ENCODE data around the gene PLXNA4.

PLXNA4 gene

DNA sequence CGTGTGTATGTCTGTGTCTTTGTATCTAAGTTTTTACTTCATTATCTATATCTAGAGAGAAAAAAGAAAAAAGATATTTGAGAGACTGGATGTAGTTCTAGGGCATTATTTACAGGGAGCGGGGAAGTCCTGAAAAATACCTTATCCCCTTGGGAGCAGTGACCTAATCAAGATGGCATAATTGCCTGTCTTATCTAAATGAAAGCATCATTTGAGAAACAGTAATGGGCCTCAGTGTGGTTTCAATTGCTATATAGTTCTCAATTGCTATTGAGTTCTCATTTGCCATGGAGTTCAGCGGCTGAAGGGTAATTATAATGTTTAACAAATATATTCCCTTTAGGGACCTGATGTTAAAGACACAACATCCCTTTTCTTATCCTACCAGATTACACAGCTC is 216.5 kb downstream of the PLXNA4 start:
- no peak for DNase-seq (ENCODE audit: low spot score)

- DNase-seq (ENCODE audit: low spot score), result no peak
Measured at GRCh38 chr7:132355048-132355447, 221.2 kb downstream of the PLXNA4 start.

GRCh38 chr7:132354527-132354926 is 221.7 kb downstream of the PLXNA4 start:
- no peak for DNase-seq (ENCODE audit: low spot score)

GRCh38 chr7:132353936-132354335 is 222.3 kb downstream of the PLXNA4 start:
- DNase-seq (ENCODE audit: low spot score), result no peak

GRCh38 chr7:132352800-132353199 is 223.5 kb downstream of the PLXNA4 start:
- DNase-seq (ENCODE audit: low spot score), result no peak

- DNase-seq (ENCODE audit: low spot score), result no peak
Measured at GRCh38 chr7:132351954-132352499, 224.2 kb downstream of the PLXNA4 start.

DNA sequence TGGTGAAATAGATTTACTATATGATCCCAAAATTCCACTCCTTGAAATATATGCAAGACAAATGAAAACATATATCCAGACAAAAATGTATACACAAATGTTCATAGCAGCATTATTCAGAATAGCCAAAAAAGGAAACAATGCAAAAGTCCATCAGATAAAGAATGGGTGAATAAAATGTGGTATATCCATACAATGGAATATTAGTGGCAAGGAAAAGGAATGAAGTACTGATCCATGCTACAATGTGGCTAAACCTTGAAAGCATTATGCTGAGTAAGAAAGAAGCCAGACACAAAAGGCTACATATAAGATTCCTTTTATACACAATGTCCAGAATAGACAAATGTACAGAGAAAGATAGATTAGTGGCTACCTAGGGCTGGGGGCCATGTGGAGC is 225.5 kb downstream of the PLXNA4 start:
- no peak for DNase-seq (ENCODE audit: low spot score)

DNA sequence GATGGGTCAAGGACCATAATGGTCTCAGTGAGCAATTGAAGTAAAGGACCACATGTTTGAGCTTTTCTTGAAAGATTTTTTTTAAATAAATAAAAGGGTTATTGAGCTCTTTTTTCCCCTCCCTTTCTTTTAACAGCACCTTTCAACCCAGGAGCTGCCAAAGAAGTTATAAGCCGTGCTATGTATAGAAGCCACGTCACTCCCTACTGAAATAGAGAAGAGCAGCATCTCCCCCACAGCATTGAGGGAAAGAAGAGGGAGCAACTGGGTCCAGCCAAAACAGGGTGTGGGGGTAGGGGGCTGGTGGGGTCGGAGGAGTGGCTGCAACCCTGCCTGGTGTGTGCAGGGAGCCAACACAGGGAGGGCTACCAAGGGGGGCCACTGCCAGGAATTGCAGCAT is 227.2 kb downstream of the PLXNA4 start:
- DNase-seq (ENCODE audit: low spot score), result no peak

DNA sequence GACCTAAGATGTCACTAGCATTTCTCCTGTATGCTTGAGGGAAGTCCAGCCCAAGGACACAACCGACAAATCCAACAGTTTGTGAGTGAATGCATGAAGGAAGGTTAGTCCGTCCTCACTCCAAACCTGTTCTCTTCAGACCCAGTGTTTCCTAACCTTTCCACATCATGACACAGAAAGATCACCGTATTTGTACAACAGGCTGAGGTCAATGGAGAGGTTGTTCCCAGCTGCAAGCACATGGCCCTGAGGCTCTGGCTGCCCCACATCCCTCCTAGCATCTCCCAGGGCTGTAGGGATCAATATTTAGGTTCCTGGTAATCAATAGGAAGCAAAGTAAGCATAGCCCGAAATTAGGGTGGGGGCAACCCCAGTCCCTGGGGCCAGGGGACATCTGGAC is 227.9 kb downstream of the PLXNA4 start:
- no peak for DNase-seq (ENCODE audit: low spot score)

DNA sequence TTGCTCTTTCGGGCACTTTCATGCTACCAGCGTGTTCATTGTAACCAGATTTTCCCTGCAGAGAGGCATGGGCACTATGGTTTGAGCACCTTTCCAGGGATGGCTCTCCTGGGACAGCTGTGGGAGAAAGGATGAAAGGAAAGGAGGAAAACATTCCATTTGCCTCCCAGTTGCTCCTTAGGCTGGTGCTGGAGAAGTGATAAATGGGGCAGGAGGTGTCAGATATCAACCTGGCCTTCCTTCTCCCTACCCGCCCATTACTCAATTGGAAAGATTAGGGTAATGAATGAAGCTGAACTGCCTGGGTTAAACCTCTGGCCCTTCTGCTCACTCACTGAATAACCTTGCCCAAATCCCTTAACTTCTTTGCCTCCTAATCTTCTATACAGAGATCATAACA is 228.4 kb downstream of the PLXNA4 start:
- no peak for DNase-seq (ENCODE audit: low spot score)

DNA sequence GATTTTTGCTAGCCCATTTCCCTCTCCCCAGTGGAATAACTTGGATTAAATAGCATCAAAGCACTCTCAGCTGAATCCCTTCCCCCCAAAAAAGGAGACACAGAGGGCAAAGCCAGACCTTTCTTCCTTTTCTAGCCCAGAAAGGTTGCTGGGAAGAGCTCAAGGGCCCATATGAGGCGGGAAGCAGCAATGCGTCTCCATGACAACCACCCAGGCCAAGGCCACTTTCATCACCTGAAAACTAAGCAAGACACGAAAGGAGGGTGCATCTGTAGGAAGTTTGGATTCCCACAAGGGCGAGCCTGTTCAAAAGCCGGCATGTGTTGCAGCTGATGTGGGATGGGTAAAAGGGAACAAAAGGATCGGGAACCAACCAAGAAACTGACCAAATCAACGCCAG is 229.1 kb downstream of the PLXNA4 start:
- no peak for DNase-seq (ENCODE audit: low spot score)

DNA sequence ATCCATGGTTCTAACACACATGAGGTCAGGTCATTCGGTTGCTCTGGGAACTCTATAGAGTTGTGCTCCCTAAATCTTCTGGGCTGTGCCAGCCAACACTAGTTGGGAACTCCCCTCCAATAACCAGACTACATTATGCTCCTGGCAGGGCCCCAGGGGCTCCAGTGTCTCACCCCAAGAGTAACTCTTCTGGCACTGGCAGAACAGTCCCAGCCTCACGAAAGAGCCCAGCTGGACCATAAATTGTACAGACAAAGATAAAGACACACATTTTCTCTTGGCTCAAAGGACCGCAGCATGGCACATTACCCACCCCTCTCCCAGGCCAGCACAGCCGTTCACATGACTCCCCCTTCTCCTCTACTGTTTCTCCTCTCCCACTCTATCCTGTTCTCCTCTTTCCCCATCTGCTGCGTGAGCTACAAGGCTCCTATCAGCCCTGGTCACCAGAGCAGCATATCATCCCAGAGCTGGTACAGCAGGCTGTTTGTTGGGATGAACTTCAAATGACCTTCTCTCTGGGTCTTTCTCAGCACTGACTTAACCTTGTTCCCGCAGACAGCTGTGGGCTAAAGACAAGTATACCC is 230.6 kb downstream of the PLXNA4 start:
- no peak for DNase-seq (ENCODE audit: low spot score)

DNA sequence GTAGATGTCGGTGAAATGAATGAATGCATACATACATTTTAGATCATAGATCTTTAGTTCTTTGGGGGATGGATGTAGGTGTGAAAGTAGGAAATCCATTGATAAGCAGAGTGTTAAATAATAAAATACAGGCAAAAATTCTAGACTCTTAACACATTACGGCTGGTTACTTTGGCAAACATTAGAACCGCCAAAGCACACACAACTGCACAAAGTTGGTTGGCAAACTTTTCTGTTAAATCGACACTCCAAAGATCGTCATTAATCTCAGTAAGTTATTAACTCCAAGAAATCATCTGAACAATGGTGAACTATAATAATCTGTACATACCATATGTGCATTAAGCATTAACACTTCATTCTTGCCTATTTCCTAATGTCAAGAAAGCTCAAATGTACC is 231.2 kb downstream of the PLXNA4 start:
- DNase-seq (ENCODE audit: low spot score), result no peak

DNA sequence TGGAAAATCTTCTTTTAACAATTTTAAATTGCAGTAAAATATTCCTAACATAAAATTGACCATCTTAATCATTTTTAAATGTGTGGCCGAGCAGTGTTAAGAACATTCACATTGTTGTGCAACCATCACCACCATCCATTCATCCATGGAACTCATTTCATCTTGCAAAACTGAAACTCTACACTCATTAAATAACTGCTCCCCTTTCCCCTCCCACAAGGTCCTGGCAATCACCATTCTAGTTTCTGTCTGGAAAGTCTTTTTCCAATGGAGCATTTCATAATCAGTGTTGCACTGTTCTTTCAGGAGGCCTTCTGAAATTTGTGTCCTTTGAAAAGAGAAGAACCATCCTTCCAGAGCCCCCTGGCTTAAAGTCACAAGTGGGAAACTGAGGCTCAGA is 233.1 kb downstream of the PLXNA4 start:
- DNase-seq (ENCODE audit: low spot score), result no peak

- DNase-seq (ENCODE audit: low spot score), result no peak
Measured at GRCh38 chr7:132337450-132338080, 238.7 kb downstream of the PLXNA4 start.

GRCh38 chr7:132336797-132337196 is 239.5 kb downstream of the PLXNA4 start:
- DNase-seq (ENCODE audit: low spot score), result no peak

GRCh38 chr7:132333301-132333700 is 243.0 kb downstream of the PLXNA4 start:
- DNase-seq (ENCODE audit: low spot score), result no peak

DNA sequence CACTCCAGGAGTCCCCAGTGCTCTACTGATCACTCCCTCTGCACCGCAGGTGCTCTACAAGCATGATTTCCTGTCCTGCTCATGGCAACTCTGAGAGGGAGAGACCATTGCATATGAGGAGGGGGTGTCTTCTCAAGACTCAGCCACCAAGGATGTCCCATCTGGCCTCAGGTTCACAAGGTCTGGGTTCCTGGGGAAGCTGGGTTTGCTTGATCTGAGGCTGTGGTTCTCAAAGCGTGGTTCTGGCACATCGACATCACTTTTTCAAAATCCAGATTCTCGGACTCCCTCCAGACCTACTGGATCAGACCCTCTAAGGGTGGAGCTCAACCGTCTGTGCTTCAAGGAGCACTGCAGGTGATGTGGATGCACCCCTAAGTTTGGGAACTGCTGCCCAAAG is 247.5 kb downstream of the PLXNA4 start:
- no peak for DNase-seq (ENCODE audit: low spot score)

DNA sequence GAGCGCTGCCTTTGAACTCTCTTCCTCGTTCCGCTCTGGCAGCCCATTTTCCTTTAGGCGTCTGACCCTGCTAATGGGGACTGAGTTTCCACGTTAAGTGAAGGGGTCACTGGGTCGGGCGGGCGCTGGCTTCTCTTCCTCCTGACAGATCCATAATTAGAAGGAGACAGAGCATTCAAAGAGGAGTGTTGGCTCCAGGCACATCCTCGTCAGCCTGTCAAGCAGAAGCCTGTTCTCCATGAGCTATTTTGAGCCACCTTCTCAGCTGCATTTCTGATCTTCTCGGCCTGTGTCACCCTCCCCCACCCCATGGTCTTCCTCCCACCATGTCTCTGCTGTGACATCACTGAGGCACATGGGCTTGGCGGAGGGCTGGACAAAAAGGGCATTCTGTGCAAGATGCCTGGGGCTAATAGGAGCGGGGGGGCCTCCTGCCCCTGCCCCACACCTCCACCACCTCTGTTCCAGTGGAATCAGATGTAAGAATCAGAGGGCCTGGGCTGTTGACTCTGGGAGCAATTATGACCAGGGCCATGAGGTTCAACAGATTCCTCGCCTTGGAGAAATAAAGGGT is 248.1 kb downstream of the PLXNA4 start:
- no peak for DNase-seq (ENCODE audit: low spot score)

- no peak for DNase-seq (ENCODE audit: low spot score)
Measured at GRCh38 chr7:132326878-132327589, 249.2 kb downstream of the PLXNA4 start.

DNA sequence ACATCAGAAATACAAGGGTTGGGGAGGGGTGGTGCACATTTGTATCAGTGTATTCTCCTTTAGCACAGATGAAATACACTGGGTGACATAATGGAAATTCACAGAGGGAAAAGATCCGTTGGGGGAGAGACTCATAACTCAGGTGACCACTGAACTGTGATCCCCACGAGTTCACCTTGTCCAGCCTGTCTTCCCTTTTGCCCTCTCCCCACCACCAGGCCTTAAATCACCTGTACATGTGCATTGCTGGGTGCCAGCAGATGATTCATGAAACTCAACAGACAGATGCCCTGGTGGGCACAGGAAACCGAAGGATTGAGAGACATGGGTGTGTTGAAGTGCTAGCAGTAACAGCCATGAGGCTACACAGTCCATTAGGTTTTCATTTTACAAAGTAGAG is 253.3 kb downstream of the PLXNA4 start:
- DNase-seq (ENCODE audit: low spot score), result no peak

- no peak for DNase-seq (ENCODE audit: low spot score)
Measured at GRCh38 chr7:132321387-132321786, 254.9 kb downstream of the PLXNA4 start.

GRCh38 chr7:132319481-132319880 is 256.8 kb downstream of the PLXNA4 start:
- DNase-seq (ENCODE audit: low spot score), result no peak

Measured in pons (tissue), 1 donor.